Right lobe of liver (tissue), 6 donors: ENCODE measurements around the gene CD109. TPM values are rescaled to one million over a fixed set of nuclear protein-coding genes. Genes with fewer than 3 reads are reported as not detected.

Source experiments
- ATAC-seq, 4 donors: fragments of 200-7000 bp; cut with Tn5 transposase; one replicate each; pipeline ENCODE4 v1.9.1; 2020; ENCODE audit warnings: mild to moderate bottlenecking in 4 of 4, moderate library complexity in 4 of 4
- DNase-seq, 3 donors: peaks; one replicate each; pipeline ENCODE4 v3.0.0-alpha.2; 2020
- H3K27ac ChIP-seq, 3 donors: fragments of 200-600 bp; one replicate each; pipeline ENCODE4 v1.8.0; 2022
- H3K27me3 ChIP-seq, 2 donors: fragments of 200-600 bp; one replicate each; pipeline ENCODE4 v1.8.0; 2022
- H3K36me3 ChIP-seq, 4 donors: fragments of 200-600 bp; sonication (generic) in 1 of 4; one replicate each; pipeline versions ENCODE4 v1.5.1 to v1.8.0; 2017 to 2022; ENCODE audit warnings: control low read depth in 1 of 4
- H3K4me1 ChIP-seq, 4 donors: fragments of 200-600 bp; sonication (generic) in 1 of 4; one replicate each; pipeline versions ENCODE4 v1.5.1 to v1.8.0; 2017 to 2022; ENCODE audit warnings: control low read depth in 1 of 4
- H3K4me3 ChIP-seq, 3 donors: fragments of 200-600 bp; one replicate each; pipeline ENCODE4 v1.8.0; 2022
- H3K9me3 ChIP-seq, 4 donors: fragments of 200-600 bp; sonication (generic) in 1 of 4; one replicate each; pipeline versions ENCODE4 v1.5.1 to v1.8.0; 2017 to 2022; ENCODE audit warnings: control low read depth in 1 of 4
- POLR2A ChIP-seq: fragments of 450-650 bp; IDR thresholded peaks from one replicate; pipeline ENCODE4 v1.6.1; 2017; ENCODE audit warnings: antibody characterized with exemption, mild to moderate bottlenecking
- WGBS: methylation state at CpG from one replicate; pipeline ENCODE4 v1.1.6; 2018; ENCODE audit warnings: low coverage, low lambda C conversion rate; ENCODE audit not compliant: insufficient coverage; ENCODE audit errors: missing lambda C conversion rate; 5-methylcytosine and 5-hydroxymethylcytosine counted together
- intact Hi-C, 2 donors: fragments of 100-400 bp; cut with DNase I; formaldehyde crosslinking; loops; one replicate each; pipeline versions ENCODE4 v1.11.2 to v1.14.1; 2022
- total RNA-seq, 6 experiments: library from RNA; depleted of rRNA in 2 of 6; stranded (reverse); fragments of >200 nt in 2 of 6; fragmentation: NEBNext Ultra II Directional in 3 of 6; extraction: Animal tissue kit (Norgen Biotek cat#: 25700) in 3 of 6; gene quantifications; one replicate each; pipeline versions ENCODE4 v1.1.0 to v1.2.4, GENCODE V29; 2016 to 2023
- TF ChIP-seq, protein P1 (sequence below), 4 donors: fragments of 200-600 bp in 3 of 4; fragments of 450-650 bp in 1 of 4; IDR thresholded peaks; one replicate each; pipeline versions ENCODE4 v1.5.1 to v1.8.0; 2016 to 2022; ENCODE audit warnings: antibody characterized with exemption in 4 of 4, mild to moderate bottlenecking in 2 of 4
- donor health status: DM: no; HTN: yes; CAD: no.
- donor health status: DM: no; HTN: no; CAD: no.
- donor health status: DM: no; HTN: no; CAD: no.
- donor health status: DM: no; HTN: yes; CAD: no.
- donor health status: DM: no; HTN: yes; CAD: no.

CD109 gene
- total RNA-seq, 6 experiments from 2014 or later = 0.35 to 8.4 (median 2.8) TPM

DNA sequence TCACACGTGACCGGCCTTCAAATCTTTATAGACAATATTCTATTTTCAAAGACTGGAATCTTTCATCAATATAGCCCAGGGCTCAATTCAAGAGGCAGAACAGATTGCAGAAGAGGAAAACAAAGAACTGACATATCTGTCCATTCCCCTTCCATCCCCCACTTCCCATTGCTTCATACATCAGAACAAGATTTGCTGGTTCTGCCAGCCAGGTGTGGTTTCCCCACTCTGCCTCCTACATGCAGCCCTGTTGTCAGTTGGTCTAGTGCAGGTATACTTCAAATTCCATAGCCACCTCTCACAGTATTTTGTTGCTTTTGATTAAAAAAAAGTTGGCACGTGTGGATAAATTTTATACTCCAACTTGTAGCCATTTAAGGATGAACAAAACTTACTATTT is 174.9 kb downstream of the CD109 start:
- no peak for DNase-seq
- TF ChIP-seq, protein P1, sequence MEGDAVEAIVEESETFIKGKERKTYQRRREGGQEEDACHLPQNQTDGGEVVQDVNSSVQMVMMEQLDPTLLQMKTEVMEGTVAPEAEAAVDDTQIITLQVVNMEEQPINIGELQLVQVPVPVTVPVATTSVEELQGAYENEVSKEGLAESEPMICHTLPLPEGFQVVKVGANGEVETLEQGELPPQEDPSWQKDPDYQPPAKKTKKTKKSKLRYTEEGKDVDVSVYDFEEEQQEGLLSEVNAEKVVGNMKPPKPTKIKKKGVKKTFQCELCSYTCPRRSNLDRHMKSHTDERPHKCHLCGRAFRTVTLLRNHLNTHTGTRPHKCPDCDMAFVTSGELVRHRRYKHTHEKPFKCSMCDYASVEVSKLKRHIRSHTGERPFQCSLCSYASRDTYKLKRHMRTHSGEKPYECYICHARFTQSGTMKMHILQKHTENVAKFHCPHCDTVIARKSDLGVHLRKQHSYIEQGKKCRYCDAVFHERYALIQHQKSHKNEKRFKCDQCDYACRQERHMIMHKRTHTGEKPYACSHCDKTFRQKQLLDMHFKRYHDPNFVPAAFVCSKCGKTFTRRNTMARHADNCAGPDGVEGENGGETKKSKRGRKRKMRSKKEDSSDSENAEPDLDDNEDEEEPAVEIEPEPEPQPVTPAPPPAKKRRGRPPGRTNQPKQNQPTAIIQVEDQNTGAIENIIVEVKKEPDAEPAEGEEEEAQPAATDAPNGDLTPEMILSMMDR (IDR thresholded peaks at IDR 0.05) = no peak
- no peak for TF ChIP-seq POLR2A
- Histone ChIP-seq H3K4me1 (no peaks in the 10 kb centered on the region), H3K4me3 (no peak overlapping the region), H3K9me3 (no peaks in the 10 kb centered on the region), H3K36me3 (no peaks in the 10 kb centered on the region), H3K27ac (no peak overlapping the region), H3K27me3 (no peaks in the 10 kb centered on the region)
- 61% methylated on average over 3 of the region's 3 CpGs for WGBS
- intact Hi-C loops = no loop called here
- ATAC-seq = no peak

GRCh38 chr6:73873081-73873480 is 177.1 kb downstream of the CD109 start:
- Histone ChIP-seq H3K4me1 (no peaks in the 10 kb centered on the region), H3K36me3 (no peaks in the 10 kb centered on the region), H3K4me3 (no peak overlapping the region), H3K27me3 (no peaks in the 10 kb centered on the region), H3K9me3 (no peaks in the 10 kb centered on the region), H3K27ac (no peak overlapping the region)
- TF ChIP-seq, protein P1 (IDR thresholded peaks at IDR 0.05) = no peak
- no peak for TF ChIP-seq POLR2A
- DNase-seq (no peak), ATAC-seq (no peak)
- intact Hi-C loops = no loop called here

Other genes with a start within 250 kb of the CD109 start
- 1 to 10 TPM in 1 of 6 experiments, under 1 TPM in 5; 0.37 to 1.1 (median 0.78) TPM for gene CGAS, start 243.9 kb upstream of the CD109 start, total RNA-seq
- gene MTO1, start 234.5 kb upstream of the CD109 start, total RNA-seq = 10 to 100 TPM; 24.6 to 33.7 (median 29.0) TPM
- gene EEF1A1, start 175.2 kb upstream of the CD109 start, total RNA-seq = 1,000 to 10,000 TPM; 2,452 to 4,356 (median 3,217) TPM
- 10 to 100 TPM; 12.8 to 23.9 (median 15.2) TPM for gene SLC17A5, start 42.2 kb upstream of the CD109 start, total RNA-seq